NCI-H2171 (cell line): ENCODE data around the gene MDFI.

Experiments
- DNase-seq: peaks from one replicate; lab custom pipeline; 2025; lab: John Stamatoyannopoulos, UW

MDFI gene, protein sequence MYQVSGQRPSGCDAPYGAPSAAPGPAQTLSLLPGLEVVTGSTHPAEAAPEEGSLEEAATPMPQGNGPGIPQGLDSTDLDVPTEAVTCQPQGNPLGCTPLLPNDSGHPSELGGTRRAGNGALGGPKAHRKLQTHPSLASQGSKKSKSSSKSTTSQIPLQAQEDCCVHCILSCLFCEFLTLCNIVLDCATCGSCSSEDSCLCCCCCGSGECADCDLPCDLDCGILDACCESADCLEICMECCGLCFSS

DNA sequence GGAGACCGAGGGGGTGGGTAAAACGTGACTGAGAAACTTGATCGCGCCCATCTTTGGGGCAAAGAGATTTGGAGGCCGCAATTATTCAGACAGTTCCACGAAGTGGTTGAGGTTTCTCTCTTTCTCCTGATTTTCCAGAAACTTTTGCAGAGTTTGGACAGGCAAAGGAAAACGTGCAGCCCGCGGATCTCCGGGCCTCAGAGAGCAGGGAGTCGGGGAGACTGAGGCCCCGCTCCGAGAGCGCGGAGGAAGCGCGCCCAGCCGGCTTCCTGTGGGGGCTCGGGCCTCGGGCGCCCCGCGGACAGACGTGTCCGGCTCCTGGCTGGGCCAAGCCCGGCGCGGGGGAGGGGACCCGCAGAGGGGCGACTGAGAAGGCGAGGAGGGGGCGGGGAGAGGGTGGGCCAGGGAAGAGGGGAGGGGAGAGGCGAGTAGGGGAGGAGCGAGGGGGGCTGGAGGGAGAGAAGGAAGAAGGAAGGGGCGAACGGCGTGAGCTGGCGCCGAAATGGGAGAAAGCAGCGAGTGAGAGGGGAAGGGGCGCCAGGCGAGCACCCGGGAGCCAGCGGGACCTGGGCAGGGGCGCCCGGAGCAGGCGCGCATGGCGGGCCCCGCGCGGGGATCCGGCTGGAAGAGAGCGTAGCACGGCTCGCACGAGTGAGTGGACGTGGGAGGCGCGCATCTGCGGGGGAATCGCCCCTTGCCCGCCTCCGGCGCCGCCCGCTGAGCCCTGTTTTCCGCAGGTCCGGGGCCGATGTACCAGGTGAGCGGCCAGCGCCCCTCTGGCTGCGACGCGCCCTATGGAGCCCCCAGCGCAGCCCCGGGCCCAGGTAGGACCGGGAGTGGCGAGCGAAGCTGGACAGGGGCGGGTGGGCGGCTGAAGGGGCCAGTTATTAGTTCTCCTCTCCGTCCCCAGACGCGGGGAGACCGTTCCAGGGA, at the start of gene MDFI:
TSS of gene MDFI (plus strand) at position 467 of the 933 bp plus-strand sequence. CDS start at position 749, 282 bp downstream.
- no peak for DNase-seq

DNA sequence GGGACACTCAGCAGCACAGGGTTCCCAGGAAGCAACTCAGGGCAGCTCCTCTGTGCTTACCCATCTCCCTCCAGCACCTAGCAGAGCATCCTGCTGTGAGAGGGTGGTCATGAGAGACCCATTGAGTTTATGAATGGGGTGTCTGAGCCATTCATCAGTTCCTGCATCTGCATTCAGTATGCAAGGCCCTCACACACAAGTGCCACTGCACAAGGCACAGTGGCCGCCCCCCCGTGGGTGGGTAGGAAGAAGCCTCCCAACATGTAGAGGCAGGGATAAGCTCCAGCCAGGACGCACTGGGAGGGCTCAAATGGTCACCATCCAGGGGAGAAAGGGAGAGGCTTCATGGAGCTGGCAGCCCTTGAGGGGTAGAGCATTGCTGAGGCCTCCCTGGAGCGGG, 49.0 kb upstream of the MDFI start:
- DNase-seq = no peak

DNA sequence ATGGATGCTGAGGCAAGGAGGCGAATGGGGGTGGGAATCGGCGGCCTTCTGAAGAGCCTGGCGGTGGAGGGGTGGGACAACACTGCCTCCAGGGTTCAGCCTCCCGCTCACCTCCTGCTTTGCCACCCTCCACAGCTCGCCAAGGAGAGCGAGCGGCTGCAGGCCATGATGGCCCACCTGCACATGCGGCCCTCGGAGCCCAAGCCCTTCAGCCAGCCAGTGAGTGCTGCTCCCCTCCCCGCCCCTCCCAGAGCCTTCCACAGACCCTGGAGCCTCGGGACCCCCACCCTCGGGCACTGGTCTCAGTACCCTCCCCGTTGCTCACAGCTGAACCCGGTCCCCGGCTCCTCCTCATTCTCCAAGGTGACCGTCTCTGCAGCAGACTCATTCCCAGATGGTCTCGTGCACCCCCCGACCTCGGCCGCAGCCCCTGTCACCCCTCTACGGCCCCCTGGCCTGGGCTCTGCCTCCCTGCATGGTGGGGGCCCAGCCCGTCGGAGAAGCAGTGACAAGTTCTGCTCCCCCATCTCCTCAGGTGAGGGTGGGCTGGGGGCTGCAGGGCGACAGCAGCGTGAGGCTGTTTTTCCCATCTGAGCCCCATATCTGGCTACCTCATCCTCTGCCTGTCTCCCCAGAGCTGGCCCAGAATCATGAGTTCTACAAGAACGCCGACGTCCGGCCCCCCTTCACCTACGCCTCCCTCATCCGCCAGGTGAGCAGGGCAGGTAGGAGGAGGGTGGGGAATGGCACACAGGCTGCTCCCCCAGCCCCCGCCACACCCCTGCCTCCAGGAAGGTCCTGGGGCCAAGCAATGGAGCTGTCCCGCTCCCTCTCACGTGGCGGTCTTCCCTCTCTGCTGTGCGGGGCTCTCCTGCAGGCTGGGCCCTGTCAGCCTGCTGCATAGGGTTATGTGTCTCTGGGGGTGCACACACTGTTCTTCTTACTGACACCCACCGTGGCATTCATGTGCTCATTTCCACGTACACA, 48.3 kb upstream of the MDFI start:
- no peak for DNase-seq

DNA sequence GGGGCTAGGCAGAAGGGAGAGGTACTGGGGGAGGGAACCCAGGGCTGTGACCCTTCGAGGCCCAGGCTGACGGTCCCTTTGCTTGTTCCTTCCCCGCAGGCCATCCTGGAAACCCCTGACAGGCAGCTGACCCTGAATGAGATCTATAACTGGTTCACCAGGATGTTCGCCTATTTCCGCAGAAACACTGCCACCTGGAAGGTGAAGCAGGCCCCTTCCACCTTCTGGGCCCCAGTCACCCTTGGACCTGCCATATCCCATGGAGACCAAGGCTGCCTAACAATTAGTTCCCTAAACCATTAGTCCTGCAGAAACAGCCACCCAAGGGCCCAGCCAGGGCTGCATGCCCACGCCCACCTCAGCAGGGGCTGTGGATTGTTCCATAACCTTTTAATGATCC, 47.1 kb upstream of the MDFI start:
- no peak for DNase-seq

DNA sequence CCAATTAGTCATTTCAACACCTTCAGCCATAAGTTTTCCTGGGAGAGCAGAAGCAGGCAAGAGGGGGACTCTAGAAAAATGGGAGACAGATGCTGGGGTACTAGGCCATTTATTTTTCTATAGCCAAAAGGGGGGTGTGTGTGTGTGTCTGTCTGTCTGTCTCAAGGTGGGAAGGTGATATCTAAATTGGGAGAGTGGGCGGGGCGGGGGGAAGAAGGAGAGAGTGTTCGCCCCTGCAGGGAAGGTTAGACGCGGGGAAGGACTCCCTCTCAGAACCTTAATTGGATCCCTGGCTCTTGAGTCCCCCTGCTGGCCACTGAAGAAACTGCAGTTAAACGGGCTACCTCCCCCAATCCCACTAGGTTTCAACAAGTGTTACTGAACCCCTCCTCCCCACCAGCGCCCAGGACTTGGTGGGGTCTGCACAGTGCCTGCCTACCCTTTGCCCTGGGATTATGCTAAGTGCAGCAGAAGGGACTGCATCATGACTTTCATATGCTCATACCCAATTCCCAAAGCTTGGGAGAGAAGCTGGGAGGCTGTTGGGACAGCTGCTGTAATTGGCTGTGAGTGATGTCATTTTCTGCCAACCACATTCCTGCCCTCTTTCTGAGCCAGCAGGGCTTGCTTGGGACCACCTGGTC, 46.3 kb upstream of the MDFI start:
- peak; percentile 11 for DNase-seq

DNA sequence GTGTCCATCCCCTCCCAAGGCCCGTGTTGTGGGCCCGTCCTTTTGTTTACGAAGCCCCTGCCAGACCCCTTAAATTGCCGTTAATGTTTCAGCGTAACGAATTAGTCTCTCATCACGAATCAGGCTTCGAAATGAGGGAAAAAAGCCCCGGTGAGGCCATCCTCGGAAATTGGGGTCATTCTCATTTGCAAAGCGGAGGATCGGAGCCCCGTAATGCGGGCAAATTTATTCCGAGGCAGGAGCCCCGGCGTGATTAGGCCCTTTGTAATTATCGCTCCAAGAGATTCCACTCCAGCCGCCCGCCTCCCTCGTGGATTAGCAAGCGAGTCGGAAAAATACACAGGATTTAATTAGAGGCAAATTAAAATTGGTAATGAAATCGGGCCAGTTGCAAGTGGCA, 44.9 kb upstream of the MDFI start:
- no peak for DNase-seq

DNA sequence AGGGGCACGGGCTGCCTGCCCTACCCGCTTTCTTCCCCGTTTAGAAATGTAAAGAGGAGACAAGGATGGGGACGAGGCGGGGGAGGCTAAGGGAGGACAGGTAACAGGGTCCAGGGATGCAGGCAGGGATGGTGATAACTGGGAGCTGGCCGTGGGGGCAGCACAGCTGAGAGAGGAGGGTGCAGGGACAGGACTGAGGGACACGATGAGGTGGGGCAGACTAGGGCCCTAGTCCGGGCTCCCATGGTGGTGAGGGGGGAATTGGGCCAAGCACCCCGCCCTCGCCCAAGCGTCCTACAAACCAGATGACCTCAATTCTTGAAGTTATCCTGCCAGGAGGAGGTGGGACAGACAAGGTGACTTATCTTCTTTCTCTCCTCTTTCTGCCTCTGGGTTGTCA, 44.4 kb upstream of the MDFI start:
- DNase-seq = no peak

DNA sequence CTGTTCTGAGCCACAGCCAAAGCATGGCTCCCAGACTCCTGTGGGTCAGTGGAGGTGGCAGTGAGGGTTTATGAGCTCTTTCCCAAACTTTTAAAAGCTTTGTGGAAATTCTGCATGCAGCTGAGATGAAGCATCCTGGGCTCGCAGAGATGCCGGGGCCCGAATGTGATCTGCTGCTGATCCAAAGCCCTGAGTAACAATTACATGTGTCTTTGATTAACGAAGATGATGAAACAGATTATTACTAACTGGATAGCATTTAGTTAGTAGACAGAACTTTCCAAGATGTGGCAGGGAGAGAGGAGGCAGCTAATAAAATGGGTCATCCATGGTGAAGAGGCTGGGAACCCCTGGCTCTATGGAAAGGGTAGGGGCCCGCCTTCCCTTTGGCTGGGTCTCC, 43.9 kb upstream of the MDFI start:
- DNase-seq = no peak

DNA sequence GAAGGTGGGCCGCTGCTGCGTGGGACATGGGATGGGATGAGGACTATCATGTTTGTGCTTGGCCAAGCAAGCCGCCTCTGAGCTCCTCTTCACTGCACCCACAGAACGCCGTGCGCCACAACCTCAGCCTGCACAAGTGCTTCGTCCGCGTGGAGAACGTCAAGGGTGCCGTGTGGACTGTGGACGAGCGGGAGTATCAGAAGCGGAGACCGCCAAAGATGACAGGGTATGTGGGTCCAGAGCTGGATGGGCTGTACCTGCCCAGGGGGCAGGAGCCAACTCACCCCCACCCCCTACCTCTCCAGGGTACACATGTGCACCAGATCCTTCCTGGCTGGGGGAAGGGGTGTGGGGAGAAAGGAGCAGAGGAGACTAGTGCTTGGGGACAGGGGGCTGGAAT, 43.5 kb upstream of the MDFI start:
- DNase-seq = no peak

DNA sequence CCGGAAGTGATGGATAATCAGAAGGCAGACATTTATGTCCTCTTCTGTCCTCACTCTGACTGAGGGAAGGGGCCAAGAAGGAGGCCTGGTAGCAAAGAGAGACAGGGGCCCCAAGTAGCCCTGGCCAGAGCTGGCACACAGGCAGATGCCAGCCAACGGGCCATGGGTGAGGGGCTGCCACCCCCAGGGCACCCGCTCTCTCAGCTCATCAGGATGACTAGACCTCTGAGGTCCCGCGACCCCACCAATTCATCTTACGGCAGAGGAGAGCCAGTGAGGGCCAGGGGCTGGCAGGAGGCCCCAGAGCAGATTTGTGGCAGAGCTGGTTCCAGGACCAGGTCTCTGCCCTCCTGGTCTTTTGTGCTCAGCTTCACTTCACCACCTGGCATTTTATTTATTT, 43.1 kb upstream of the MDFI start:
- DNase-seq = no peak

DNA sequence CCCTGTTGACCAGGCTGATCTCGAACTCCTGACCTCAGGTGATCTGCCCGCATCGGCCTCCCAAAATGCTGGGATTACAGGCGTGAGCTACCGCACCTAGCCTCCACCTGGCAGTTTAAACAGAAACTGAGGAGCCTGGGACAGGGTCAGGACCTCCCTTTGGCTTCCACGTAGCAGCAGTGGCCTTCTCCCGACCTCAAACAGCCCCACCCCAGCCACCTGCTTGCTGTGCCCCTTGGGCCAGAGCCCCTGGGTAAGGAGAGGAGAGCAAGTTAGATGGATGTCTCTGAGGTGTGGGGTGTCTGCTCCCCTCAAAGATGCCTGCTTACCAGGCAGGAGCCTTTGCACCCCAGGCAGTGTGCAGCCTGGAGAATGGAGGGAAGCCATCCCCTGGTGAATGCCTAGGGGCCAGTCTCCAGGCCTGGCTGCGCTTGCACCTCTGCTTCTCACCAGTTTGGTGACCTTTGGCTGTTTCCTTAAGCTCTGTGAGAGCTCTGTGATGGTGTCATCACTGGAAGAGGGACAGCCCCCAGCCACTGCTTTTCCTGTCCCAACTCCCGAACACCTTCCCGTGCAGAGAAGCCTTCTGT, 42.1 kb upstream of the MDFI start:
- DNase-seq = no peak

DNA sequence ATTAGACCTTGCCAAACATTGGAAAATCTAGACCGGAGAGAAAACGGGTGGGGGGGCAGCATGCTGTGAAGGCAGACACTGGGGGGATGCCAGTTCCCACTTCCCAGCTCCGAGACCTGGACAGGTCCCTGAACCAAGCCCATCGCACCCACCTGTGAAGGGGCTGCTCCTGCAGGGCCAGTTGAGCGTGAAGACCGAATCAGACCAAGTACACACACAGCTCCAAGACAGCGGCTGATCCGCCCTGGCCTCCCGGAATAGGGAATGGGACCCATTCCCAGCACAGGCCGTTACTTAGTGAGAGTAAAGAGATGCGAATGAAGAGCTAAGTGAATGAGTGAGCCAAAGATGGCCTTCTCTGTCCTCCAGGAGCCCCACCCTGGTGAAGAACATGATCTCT, 41.5 kb upstream of the MDFI start:
- no peak for DNase-seq

DNA sequence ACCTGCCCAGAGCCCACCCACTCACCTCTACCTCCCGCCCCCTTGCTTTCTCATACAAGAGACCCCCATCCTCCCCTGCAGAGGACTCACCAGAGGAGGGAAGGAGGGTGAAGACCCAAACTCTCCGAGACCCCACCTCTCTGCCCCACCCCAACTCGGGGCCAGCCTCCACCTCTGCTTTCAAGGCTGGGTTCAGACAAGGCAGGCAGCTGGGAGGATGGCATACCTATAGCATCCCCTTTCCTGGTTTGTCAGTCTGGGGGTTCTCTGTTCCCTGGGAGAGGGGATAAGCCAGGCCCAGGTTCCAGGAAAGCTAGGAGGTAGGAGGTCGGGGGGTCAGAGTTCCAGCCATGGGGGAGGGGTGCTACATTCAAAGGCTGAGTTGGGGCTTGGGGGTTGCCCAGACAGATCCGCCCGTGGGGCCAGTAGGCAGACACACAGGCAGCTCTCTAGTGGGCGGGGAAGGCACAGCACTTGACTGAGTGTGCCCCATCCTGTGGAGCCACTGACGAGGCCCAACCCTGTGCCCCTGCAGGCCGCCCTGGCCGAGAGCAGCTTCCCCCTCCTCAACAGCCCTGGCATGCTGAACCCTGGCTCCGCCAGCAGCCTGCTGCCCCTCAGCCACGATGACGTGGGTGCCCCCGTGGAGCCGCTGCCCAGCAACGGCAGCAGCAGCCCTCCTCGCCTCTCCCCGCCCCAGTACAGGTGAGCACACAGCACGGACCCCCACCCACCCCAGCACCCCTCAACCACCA, 40.8 kb upstream of the MDFI start:
- DNase-seq = no peak

DNA sequence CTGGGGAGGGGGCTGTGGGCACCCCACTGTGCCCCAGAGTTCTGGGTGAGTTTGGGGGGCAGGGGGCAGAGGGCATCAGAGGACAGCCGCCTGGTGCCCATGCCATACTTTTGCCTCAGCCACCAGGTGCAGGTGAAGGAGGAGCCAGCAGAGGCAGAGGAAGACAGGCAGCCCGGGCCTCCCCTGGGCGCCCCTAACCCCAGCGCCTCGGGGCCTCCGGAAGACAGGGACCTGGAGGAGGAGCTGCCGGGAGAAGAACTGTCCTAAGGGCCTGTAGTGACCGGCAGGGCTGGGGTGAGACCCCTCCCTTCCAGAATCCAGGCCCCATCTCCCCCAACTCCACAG, 39.6 kb upstream of the MDFI start:
- no peak for DNase-seq

DNA sequence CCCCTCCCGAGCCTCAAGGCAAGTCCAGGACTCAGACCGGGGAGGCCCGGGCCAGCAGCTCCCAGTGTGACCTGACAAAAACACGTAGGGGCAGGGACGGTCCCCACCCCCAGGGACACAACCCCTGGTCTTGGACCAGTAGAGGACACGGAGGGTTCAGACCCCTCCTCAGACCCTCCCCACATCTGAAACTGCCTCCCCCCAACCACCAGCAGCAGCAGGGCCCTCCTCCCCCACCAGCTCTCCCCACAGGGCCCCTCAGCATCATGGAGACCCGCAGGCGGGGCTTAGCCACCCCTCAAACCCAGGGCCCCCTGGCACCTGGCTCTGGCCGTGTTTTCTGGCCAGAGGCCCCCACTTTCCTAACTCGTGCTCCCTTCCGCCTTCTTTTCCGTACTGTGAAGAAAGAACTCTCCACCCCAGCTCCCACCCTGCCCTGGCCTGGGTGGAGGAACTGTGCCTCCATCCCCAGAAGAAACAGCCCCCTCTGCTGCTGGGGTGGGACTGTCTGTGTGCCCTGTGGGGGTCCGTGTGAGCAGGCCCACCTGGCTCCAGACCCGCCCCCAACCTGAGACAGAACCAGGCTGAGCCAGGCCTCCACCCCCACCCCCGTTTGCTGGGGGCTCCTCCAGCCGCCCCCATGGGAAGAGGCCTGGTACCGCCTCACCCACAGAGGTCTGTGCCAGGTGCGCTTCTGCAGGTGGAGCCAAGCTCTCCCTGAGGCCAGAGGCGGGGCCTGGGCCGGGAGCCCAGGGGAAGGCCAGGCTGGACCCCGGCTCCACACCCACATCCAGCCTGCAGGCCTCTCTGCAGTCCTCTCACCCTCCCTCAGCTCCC, 39.0 kb upstream of the MDFI start:
- DNase-seq = no peak

DNA sequence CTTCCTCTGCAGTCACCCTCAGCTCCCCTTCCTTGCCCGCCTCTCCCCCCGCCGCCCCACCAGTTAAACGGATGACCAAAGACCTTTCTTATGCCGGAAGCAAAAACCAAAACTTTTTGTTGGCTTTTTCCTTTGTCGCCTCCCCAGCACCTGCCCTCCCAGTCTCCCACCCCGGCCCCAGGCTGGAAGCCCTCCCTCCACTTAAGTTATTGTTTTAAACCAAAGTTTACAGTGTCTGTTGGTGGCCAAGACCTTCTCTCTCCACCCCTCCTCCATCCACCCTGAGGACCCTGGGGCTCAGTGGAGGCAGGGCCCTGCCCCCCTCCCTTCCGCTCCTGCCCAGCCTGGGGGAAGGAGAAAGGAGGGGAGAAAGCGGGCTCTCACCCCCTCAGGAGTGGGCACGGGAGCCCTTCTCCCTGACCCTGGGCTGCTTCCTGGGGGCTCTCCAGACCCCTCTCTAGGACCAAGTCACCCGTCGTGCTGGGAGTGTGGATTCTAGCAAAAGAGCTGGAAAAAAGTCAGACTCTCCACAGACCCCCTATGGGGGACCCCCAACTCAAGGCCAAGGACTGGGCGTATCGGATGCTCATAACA, 38.3 kb upstream of the MDFI start:
- no peak for DNase-seq

DNA sequence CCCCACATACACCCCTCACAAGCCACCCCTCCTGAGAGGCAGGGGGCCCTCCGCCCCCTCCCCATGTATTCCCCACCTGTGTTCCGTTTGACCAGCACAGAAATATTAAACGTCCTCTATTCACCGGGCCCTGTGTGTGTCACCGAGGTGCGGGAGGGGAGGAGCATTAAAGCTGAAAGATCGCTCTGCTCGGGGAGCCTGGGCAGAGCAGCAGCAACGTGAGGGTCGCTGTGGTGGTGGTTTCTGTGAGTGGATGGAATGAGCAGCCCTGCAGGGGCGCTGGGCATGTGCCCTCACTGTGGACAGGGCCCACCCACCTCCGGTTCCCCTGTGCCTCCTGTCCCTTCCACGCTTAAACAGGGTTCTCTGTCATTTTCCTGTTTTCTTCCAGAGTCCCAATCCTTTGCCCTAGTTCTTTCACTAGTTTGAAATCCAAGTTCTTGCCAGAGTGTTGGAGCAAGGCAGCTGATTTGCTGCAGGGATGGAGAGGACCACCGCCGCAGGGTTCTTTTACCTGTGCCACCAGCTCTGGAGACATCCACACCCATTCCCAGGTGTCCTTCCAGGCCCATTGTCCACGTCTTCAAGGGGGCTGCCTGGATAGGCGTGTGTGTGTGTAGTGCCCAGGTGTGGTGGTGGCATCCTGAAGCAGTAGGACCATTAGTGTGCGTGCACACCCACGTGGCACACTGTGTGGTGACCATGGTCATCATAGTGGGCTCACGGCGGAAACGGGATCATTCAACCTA, 37.6 kb upstream of the MDFI start:
- DNase-seq = no peak

DNA sequence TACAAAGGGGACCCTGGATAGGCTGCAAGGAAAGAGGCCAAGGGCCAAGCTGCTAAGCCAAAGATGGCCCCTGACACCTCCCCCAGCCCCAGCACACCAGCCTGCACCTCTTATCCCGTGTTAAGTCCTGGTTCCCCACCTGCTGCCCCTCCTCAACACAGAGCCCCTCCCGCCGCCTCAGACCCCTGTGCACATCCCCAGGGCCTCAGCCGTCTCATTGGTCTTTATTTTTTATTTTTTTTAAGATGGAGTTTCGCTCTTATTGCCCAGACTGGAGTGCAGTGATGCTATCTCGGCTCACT, 37.1 kb upstream of the MDFI start:
- no peak for DNase-seq

DNA sequence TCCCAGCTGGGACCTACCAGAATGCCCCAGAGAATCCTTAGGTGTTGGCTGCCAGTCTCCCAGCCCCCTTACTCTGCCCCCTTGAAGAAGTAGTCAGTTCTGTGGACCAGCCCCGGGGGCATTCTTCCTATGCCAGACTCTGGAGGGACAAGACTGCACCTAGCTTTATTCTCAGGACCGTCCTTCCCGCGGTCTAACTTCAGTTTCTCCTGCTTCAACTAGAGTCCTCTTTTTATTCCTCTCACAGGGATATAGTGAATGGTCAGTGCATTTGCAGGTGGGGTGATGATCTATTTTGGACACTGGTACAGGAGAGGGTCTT, 35.9 kb upstream of the MDFI start:
- no peak for DNase-seq
